Neural progenitor cell (in vitro differentiated cells): Measurements from ENCODE around the gene SYT3.

Experiments
- CTCF ChIP-seq: fragments of 200-600 bp; sonication (generic); IDR thresholded peaks from 2 replicates; pipeline ENCODE4 v1.5.1; 2017; ENCODE audit warnings: antibody characterized with exemption, mild to moderate bottlenecking
- EZH2phosphoT487 ChIP-seq: fragments of 200-600 bp; sonication (generic); IDR thresholded peaks from 2 replicates; pipeline ENCODE4 v1.6.1; 2017; ENCODE audit warnings: antibody characterized with exemption

GRCh38 chr19:50659318-50660087, 19.8 kb upstream of the SYT3 start:
- TF ChIP-seq CTCF (no peak), EZH2phosphoT487 (no peak)
